ENCODE results near the gene BOD1. TPM values are rescaled to one million over a fixed set of nuclear protein-coding genes. Genes with fewer than 3 reads are reported as not detected.

Gene BOD1
- total and polyA plus RNA-seq, 9 donors: 72.2 to 99.6 (median 82.4) TPM

DNA sequence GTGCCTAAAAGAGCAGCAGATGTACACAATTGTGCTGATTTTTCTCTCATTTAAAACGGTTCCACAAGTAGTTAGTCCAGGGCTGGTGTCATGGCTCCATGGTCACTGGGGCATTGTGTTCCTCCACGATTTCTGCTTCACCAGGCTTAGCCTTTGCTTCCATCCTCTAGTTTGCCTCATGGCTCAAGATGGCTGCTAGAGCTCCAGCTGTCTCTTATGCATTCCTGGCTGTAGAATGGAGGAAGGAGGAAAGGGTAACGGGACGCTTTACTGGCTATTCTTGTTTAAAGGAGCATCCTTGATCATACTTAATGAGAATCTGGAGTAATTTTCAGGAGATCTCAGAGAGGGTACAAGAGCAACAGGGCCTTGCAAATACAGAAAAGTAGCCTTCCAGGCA lies 47.7 kb downstream of the BOD1 start:
- Histone ChIP-seq H3K27ac (ENCODE audit: low read length) (no peak overlapping the region), H3K4me1 (ENCODE audit: control insufficient read depth, insufficient read depth, low read length) (peaks cover 4% of the 10 kb centered on the region), H3K4me3 (ENCODE audit: low read length) (no peak overlapping the region), H3K36me3 (ENCODE audit: control insufficient read depth, insufficient read depth, low read length) (no peaks in the 10 kb centered on the region), H3K27me3 (ENCODE audit: control insufficient read depth, insufficient read depth, low read length) (peaks cover 3% of the 10 kb centered on the region), H3K9me3 (replicated peaks; ENCODE audit: control insufficient read depth, low read depth, low read length) (peaks cover 4% of the 10 kb centered on the region)
- DNase-seq: no peak
- WGBS (ENCODE audit: insufficient coverage): 92% methylated on average over 3 of the region's 4 CpGs

DNA sequence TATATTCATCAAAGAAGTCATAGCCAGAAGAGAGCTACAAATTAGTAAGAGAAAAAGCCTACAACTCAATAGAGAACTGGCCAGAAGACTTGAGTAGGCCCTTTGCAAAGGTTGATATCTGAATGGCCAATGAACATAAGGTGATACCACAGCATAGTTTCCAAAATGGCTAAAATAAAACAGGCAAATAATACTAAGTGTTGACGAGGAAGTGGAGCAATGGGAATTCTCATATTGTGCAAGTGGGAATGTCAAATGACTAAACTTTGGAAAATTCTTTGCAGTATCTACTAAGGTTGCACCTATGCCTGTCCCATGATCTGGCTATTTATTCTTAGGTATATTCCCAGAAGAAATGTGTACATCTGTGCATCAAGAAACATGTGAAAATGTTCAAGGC lies 48.3 kb downstream of the BOD1 start:
- Histone ChIP-seq H3K4me1 (ENCODE audit: control insufficient read depth, insufficient read depth, low read length) (peaks cover 4% of the 10 kb centered on the region), H3K36me3 (ENCODE audit: control insufficient read depth, insufficient read depth, low read length) (no peaks in the 10 kb centered on the region), H3K4me3 (ENCODE audit: low read length) (no peak overlapping the region), H3K27me3 (ENCODE audit: control insufficient read depth, insufficient read depth, low read length) (peaks cover 6% of the 10 kb centered on the region), H3K27ac (ENCODE audit: low read length) (no peak overlapping the region), H3K9me3 (replicated peaks; ENCODE audit: control insufficient read depth, low read depth, low read length) (peaks cover 4% of the 10 kb centered on the region)
- WGBS (ENCODE audit: insufficient coverage): no CpG with 5 or more reads among the region's 1 CpG
- no peak for DNase-seq

DNA sequence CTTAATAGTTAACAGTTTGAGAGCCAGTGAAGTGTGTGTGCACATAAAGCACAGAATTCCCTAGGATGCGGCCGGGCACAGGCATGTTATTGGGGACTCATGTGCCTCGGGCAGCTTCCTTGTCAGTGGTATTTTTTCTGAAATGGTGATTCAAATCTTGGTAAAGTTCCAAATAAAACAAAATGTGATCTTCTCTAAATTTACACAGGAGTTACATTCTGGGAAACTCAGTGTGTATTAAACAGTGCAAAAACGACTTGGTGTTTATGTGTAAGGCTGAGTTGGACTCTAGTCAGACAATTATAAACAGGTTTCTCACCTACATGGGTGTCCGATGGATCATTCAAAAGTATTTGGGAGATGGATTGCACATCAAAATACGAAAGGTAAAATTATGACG lies 48.9 kb downstream of the BOD1 start:
- Histone ChIP-seq H3K4me1 (ENCODE audit: control insufficient read depth, insufficient read depth, low read length) (no peaks in the 10 kb centered on the region), H3K9me3 (replicated peaks; ENCODE audit: control insufficient read depth, low read depth, low read length) (peaks cover 4% of the 10 kb centered on the region), H3K27me3 (ENCODE audit: control insufficient read depth, insufficient read depth, low read length) (peaks cover 3% of the 10 kb centered on the region), H3K36me3 (ENCODE audit: control insufficient read depth, insufficient read depth, low read length) (no peaks in the 10 kb centered on the region), H3K27ac (ENCODE audit: low read length) (no peak overlapping the region), H3K4me3 (ENCODE audit: low read length) (no peak overlapping the region)
- no peak for DNase-seq
- WGBS (ENCODE audit: insufficient coverage): no CpG with 5 or more reads among the region's 7 CpGs

DNA sequence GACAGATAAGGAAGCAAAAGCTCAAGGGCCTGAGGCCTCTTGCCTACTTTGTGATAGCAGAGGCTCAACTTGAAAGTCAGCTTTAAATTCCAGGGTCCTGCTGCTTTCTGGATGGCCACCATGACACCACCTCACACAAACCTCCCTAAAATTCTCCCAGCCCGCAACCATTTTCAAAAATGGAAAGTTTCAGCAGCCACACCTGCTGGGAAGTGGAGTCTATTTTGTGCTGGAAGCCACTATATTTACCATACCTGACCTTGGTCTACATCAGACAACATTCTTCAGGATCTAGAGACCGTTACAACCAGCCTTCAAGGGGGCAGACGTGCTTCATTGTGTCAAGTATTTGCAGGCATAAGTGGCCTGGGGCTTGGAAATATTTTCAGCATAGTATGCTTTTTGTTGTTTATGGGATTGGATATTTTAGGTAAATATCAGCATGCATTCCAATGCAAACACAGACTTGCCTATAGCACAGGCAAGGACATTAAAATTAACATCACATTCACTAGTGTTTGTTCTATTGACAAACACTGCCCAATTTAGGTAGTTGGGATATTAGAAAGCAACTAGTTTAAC lies 50.9 kb downstream of the BOD1 start:
- H3K9me3 ChIP-seq (replicated peaks; ENCODE audit: control insufficient read depth, low read depth, low read length): peaks cover 4% of the 10 kb centered on the region
- H3K27me3 ChIP-seq (ENCODE audit: control insufficient read depth, insufficient read depth, low read length): peaks cover 3% of the 10 kb centered on the region
- H3K4me3 ChIP-seq (ENCODE audit: low read length): no peak overlapping the region
- H3K4me1 ChIP-seq (ENCODE audit: control insufficient read depth, insufficient read depth, low read length): no peaks in the 10 kb centered on the region
- H3K27ac ChIP-seq (ENCODE audit: low read length): no peak overlapping the region
- no CpG with 5 or more reads among the region's 3 CpGs for WGBS (ENCODE audit: insufficient coverage)
- no peak for DNase-seq
- no peaks in the 10 kb centered on the region for H3K36me3 ChIP-seq (ENCODE audit: control insufficient read depth, insufficient read depth, low read length)

DNA sequence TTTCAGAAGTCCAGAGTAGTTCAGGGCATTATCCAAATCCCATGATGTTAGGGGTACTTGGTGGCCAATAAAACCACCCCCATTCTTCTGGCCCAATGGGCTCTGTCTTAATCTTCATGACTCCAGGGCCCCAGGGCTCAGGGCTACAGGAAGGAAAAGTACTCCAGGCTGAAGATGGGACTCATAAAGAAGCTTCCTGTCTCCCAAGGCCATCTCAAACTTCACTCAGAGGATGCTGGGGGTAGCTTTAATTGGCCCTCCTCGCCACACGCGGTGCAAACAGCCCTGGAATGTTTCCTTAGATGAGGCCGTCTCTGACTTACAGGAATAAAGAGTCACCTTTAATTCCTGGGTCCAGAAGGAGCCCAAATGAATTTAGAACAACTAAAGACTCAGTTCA lies 52.3 kb downstream of the BOD1 start:
- H3K4me1 ChIP-seq (ENCODE audit: control insufficient read depth, insufficient read depth, low read length): no peaks in the 10 kb centered on the region
- H3K36me3 ChIP-seq (ENCODE audit: control insufficient read depth, insufficient read depth, low read length): no peaks in the 10 kb centered on the region
- peaks cover 3% of the 10 kb centered on the region for H3K27me3 ChIP-seq (ENCODE audit: control insufficient read depth, insufficient read depth, low read length)
- peaks cover 11% of the 10 kb centered on the region for H3K9me3 ChIP-seq (replicated peaks; ENCODE audit: control insufficient read depth, low read depth, low read length)
- WGBS (ENCODE audit: insufficient coverage): 34% methylated on average over 4 of the region's 4 CpGs
- no peak overlapping the region for H3K4me3 ChIP-seq (ENCODE audit: low read length)
- DNase-seq: no peak
- H3K27ac ChIP-seq (ENCODE audit: low read length): no peak overlapping the region

DNA sequence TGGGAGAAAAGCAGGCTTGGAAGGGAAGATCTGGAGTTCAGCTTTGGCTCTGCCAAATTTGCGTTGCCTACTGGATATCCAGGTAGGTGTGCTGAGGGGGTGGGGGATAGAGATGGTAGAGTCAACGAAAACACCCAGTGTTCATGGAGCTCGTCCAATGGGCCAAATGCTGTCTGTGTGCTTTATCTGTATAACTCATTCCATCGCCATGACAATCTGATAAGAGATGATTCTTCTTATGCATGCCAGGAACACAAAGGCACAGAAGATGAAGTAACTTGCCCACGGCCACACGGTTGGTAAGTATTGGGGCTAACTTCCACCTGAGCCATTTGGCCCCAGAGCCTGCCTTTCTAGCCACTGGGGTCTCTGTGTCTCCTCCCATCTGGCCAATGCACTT lies 53.2 kb downstream of the BOD1 start:
- H3K27me3 ChIP-seq (ENCODE audit: control insufficient read depth, insufficient read depth, low read length): peaks cover 3% of the 10 kb centered on the region
- H3K4me3 ChIP-seq (ENCODE audit: low read length): no peak overlapping the region
- no peaks in the 10 kb centered on the region for H3K4me1 ChIP-seq (ENCODE audit: control insufficient read depth, insufficient read depth, low read length)
- WGBS (ENCODE audit: insufficient coverage): 92% methylated on average over 6 of the region's 6 CpGs
- peaks cover 7% of the 10 kb centered on the region for H3K9me3 ChIP-seq (replicated peaks; ENCODE audit: control insufficient read depth, low read depth, low read length)
- no peak for DNase-seq
- no peak overlapping the region for H3K27ac ChIP-seq (ENCODE audit: low read length)
- no peaks in the 10 kb centered on the region for H3K36me3 ChIP-seq (ENCODE audit: control insufficient read depth, insufficient read depth, low read length)

DNA sequence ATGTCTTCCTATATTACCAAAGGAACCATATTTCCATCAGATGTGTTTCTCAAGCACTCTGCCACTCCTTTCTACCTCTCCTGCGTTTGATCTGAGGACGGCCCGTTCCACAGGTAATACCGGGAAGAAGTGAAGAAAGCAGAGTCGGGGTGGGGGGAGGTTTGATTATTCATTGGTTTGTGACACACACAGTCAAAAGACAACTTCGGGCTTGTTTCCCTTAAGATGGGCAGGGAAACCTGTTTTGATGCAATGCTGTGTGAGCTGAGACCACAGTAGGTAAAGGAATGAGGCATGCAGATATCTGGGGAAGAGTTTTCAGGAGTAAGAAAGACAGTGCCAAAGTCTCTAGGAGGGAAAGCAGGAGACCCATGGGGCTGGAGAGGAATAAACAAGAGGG lies 54.0 kb downstream of the BOD1 start:
- H3K9me3 ChIP-seq (replicated peaks; ENCODE audit: control insufficient read depth, low read depth, low read length): peaks cover 7% of the 10 kb centered on the region
- WGBS (ENCODE audit: insufficient coverage): 80% methylated on average over 2 of the region's 6 CpGs
- no peak overlapping the region for H3K27ac ChIP-seq (ENCODE audit: low read length)
- H3K27me3 ChIP-seq (ENCODE audit: control insufficient read depth, insufficient read depth, low read length): peaks cover 3% of the 10 kb centered on the region
- no peak overlapping the region for H3K4me3 ChIP-seq (ENCODE audit: low read length)
- H3K36me3 ChIP-seq (ENCODE audit: control insufficient read depth, insufficient read depth, low read length): no peaks in the 10 kb centered on the region
- peaks cover 2% of the 10 kb centered on the region for H3K4me1 ChIP-seq (ENCODE audit: control insufficient read depth, insufficient read depth, low read length)
- DNase-seq: no peak
